H9 (cell line): ENCODE results near the gene AP2A2. TPM values are rescaled to one million over a fixed set of nuclear protein-coding genes. Genes with fewer than 3 reads are reported as not detected.

ENCODE experiments used
- DNase-seq: peaks from one replicate; pipeline ENCODE4 v3.0.0-alpha.2; 2017
- H2AFZ ChIP-seq: one replicate; pipeline ENCODE4 v1.6.1; 2013; ENCODE audit warnings: mild to moderate bottlenecking, low read length, control low read depth, moderate library complexity
- H2AK5ac ChIP-seq: 2 replicates; pipeline ENCODE4 v1.6.1; 2013; ENCODE audit warnings: low read length, control low read depth, mixed read lengths; ENCODE audit not compliant: insufficient read length
- H2BK120ac ChIP-seq: one replicate; pipeline ENCODE4 v1.6.1; 2013; ENCODE audit warnings: low read depth, mild to moderate bottlenecking, low read length, control low read depth, inconsistent platforms; ENCODE audit not compliant: poor library complexity, severe bottlenecking
- H2BK12ac ChIP-seq: 2 replicates; pipeline ENCODE4 v1.6.1; 2013; ENCODE audit warnings: low read length, control low read depth, mixed read lengths, low read depth; ENCODE audit not compliant: insufficient read length
- H2BK15ac ChIP-seq: 2 replicates; pipeline ENCODE4 v1.6.1; 2013; ENCODE audit warnings: low read depth, low read length, control low read depth
- H2BK20ac ChIP-seq: one replicate; pipeline ENCODE4 v1.6.1; 2013; ENCODE audit warnings: low read depth, mild to moderate bottlenecking, low read length, control low read depth, inconsistent platforms; ENCODE audit not compliant: poor library complexity, severe bottlenecking
- H2BK5ac ChIP-seq: 2 replicates; pipeline ENCODE4 v1.6.1; 2013; ENCODE audit warnings: low read length, control low read depth, mixed read lengths; ENCODE audit not compliant: insufficient read length
- H3K14ac ChIP-seq: 2 replicates; pipeline ENCODE4 v1.6.1; 2013; ENCODE audit warnings: low read length, control low read depth; ENCODE audit not compliant: insufficient read depth
- H3K18ac ChIP-seq: 2 replicates; pipeline ENCODE4 v1.6.1; 2013; ENCODE audit warnings: low read depth, mild to moderate bottlenecking, mixed read lengths, low read length, control low read depth; ENCODE audit not compliant: insufficient read length
- H3K23ac ChIP-seq: 2 replicates; pipeline ENCODE4 v1.6.1; 2013; ENCODE audit warnings: low read length, control low read depth, mixed read lengths, low read depth; ENCODE audit not compliant: insufficient read length
- H3K23me2 ChIP-seq: 2 replicates; pipeline ENCODE4 v1.6.1; 2013; ENCODE audit warnings: low read depth, mild to moderate bottlenecking, mixed read lengths, low read length, control low read depth; ENCODE audit not compliant: insufficient read length, poor library complexity, severe bottlenecking
- H3K27ac ChIP-seq: 2 replicates; pipeline ENCODE4 v1.5.1; 2013; ENCODE audit warnings: low read length, control low read depth, mixed read lengths, low read depth; ENCODE audit not compliant: insufficient read length
- H3K27me3 ChIP-seq: 2 replicates; pipeline ENCODE4 v1.6.1; 2013; ENCODE audit warnings: low read length, control low read depth, inconsistent platforms; ENCODE audit not compliant: insufficient read depth
- H3K4ac ChIP-seq: 2 replicates; pipeline ENCODE4 v1.6.1; 2013; ENCODE audit warnings: low read depth, mild to moderate bottlenecking, control low read depth, inconsistent platforms, low read length, moderate library complexity
- H3K4me1 ChIP-seq: 2 replicates; pipeline ENCODE4 v1.6.1; 2013; ENCODE audit warnings: low read length, control low read depth, inconsistent platforms; ENCODE audit not compliant: insufficient read depth
- H3K4me2 ChIP-seq: 2 replicates; pipeline ENCODE4 v1.6.1; 2013; ENCODE audit warnings: low read length, control low read depth, mixed read lengths; ENCODE audit not compliant: insufficient read length, insufficient read depth
- H3K56ac ChIP-seq: 2 replicates; pipeline ENCODE4 v1.6.1; 2013; ENCODE audit warnings: low read depth, mild to moderate bottlenecking, mixed read lengths, low read length, control low read depth; ENCODE audit not compliant: insufficient read length
- H3K79me1 ChIP-seq: 2 replicates; pipeline ENCODE4 v1.6.1; 2013; ENCODE audit warnings: low read depth, mild to moderate bottlenecking, moderate library complexity, low read length, control low read depth, inconsistent platforms; ENCODE audit not compliant: insufficient read depth, poor library complexity, severe bottlenecking
- H3K79me2 ChIP-seq: 2 replicates; pipeline ENCODE4 v1.6.1; 2013; ENCODE audit warnings: low read length, control low read depth, inconsistent platforms; ENCODE audit not compliant: insufficient read depth
- H3K9ac ChIP-seq: 2 replicates; pipeline ENCODE4 v1.6.1; 2013; ENCODE audit warnings: low read length, control low read depth, mixed read lengths; ENCODE audit not compliant: insufficient read length; ENCODE audit errors: extremely low read depth
- H3K9me3 ChIP-seq: one replicate; pipeline ENCODE4 v1.6.1; 2013; ENCODE audit warnings: low read depth, low read length, inconsistent platforms; ENCODE audit not compliant: control insufficient read depth
- H3T11ph ChIP-seq: one replicate; pipeline ENCODE4 v1.6.1; 2013; ENCODE audit warnings: mild to moderate bottlenecking, low read length, control low read depth, inconsistent platforms
- H4K20me1 ChIP-seq: one replicate; pipeline ENCODE4 v1.6.1; 2013; ENCODE audit not compliant: control insufficient read depth, insufficient read length, insufficient read depth
- H4K5ac ChIP-seq: 2 replicates; pipeline ENCODE4 v1.6.1; 2013; ENCODE audit warnings: low read depth, mild to moderate bottlenecking, mixed read lengths, low read length, control low read depth; ENCODE audit not compliant: insufficient read length
- H4K8ac ChIP-seq: replicated peaks from 2 replicates; pipeline ENCODE4 v1.6.1; 2013; ENCODE audit warnings: low read length, control low read depth, mixed read lengths, low read depth; ENCODE audit not compliant: insufficient read length
- H4K91ac ChIP-seq: 2 replicates; pipeline ENCODE4 v1.6.1; 2013; ENCODE audit warnings: low read depth, mild to moderate bottlenecking, moderate library complexity, mixed read lengths, low read length, control low read depth; ENCODE audit not compliant: insufficient read length
- H3K27ac Mint-ChIP-seq, 3 experiments: 2 replicates in 2 of 3; 3 replicates in 1 of 3; pipeline ENCODE4 v1.8.0; 2020 to 2021; ENCODE audit warnings: mixed read lengths in 3 of 3, mild to moderate bottlenecking in 1 of 3, moderate library complexity in 1 of 3
- H3K27me3 Mint-ChIP-seq: 2 replicates; pipeline ENCODE4 v1.8.0; 2021; ENCODE audit warnings: low read depth, mild to moderate bottlenecking, moderate library complexity, mixed read lengths
- H3K36me3 Mint-ChIP-seq, 3 experiments: 2 replicates in 2 of 3; 3 replicates in 1 of 3; pipeline ENCODE4 v1.8.0; 2020 to 2021; ENCODE audit warnings: low read depth in 3 of 3, mixed read lengths in 3 of 3; ENCODE audit not compliant: insufficient read depth in 1 of 3
- H3K4me1 Mint-ChIP-seq, 2 experiments: 2 replicates each; pipeline ENCODE4 v1.8.0; 2020; ENCODE audit warnings: mixed read lengths in 2 of 2
- H3K4me3 Mint-ChIP-seq, 2 experiments: 2 replicates in 1 of 2; 3 replicates in 1 of 2; pipeline ENCODE4 v1.8.0; 2020 to 2021; ENCODE audit warnings: mild to moderate bottlenecking in 2 of 2, mixed read lengths in 2 of 2, moderate library complexity in 1 of 2
- H3K9me3 Mint-ChIP-seq, 2 experiments: 2 replicates in 1 of 2; 3 replicates in 1 of 2; pipeline ENCODE4 v1.8.0; 2020; ENCODE audit warnings: mild to moderate bottlenecking in 2 of 2, mixed read lengths in 2 of 2, moderate library complexity in 1 of 2
- CTCF ChIP-seq: fragments of 200-600 bp; sonication (generic); conservative IDR thresholded peaks from 3 replicates; pipeline ENCODE4 v1.8.0; 2021; ENCODE audit warnings: antibody characterized with exemption, mild to moderate bottlenecking
- WGBS: extraction: QIAGEN DNeasy Blood & Tissue Kit; methylation state at CpG from one replicate; pipeline ENCODE4 v1.1.7; 2013; ENCODE audit warnings: missing lambda C conversion rate, low lambda C conversion rate, mixed read lengths; ENCODE audit not compliant: insufficient read length; ENCODE audit errors: extremely low coverage; 5-methylcytosine and 5-hydroxymethylcytosine counted together
- total RNA-seq: library from RNA; stranded (reverse); gene quantifications from 2 replicates; pipeline ENCODE4 v1.2.1, GENCODE V29; 2021

The AP2A2 gene
- total RNA-seq, 1 experiment from 2014 or later: 53.7 TPM

GRCh38 chr11:921921-922678, 3.6 kb upstream of the AP2A2 start:
- H3T11ph ChIP-seq: no peak overlapping the region
- no peak for DNase-seq
- no peak overlapping the region for H2BK12ac ChIP-seq
- H3K79me2 ChIP-seq: peaks cover 4% of the 10 kb centered on the region; the same call in 1 of the 2 replicates
- Mint-ChIP-seq H3K4me3 (no peak overlapping the region), H3K4me1 (peaks cover 11 to 14% of the 10 kb centered on the region in 2 experiments), H3K9me3 (no peaks in the 10 kb centered on the region), H3K27ac (peak overlapping the region in 2 of 3 experiments; percentile 75 to 87; a peak in 3 of 7 replicates), H3K27me3 (peaks cover 2% of the 10 kb centered on the region; the same call in 1 of the 2 replicates), H3K36me3 (peaks cover 2 to 4% (median 3%) of the 10 kb centered on the region in 3 experiments; a peak in 5 of 7 replicates)
- no peak overlapping the region for H3K56ac ChIP-seq
- TF ChIP-seq CTCF: no peak
- WGBS: no CpG with 5 or more reads among the region's 15 CpGs
- no peak overlapping the region for H3K23ac ChIP-seq
- H4K20me1 ChIP-seq: no peaks in the 10 kb centered on the region
- no peak overlapping the region for H3K14ac ChIP-seq
- H2BK5ac ChIP-seq: no peak overlapping the region
- no peak overlapping the region for H3K27ac ChIP-seq
- no peaks in the 10 kb centered on the region for H3K79me1 ChIP-seq
- no peak overlapping the region for H2BK120ac ChIP-seq
- H3K4me1 ChIP-seq: no peaks in the 10 kb centered on the region
- H3K23me2 ChIP-seq: peaks cover 7% of the 10 kb centered on the region
- no peak overlapping the region for H4K8ac ChIP-seq
- H4K5ac ChIP-seq: no peak overlapping the region
- H2BK20ac ChIP-seq: no peak overlapping the region
- H3K9me3 ChIP-seq: no peaks in the 10 kb centered on the region
- no peak overlapping the region for H3K4me2 ChIP-seq
- no peak overlapping the region for H3K18ac ChIP-seq
- no peak overlapping the region for H2AK5ac ChIP-seq
- no peak overlapping the region for H4K91ac ChIP-seq
- H3K27me3 ChIP-seq: no peaks in the 10 kb centered on the region
- H3K4ac ChIP-seq: no peak overlapping the region
- H2BK15ac ChIP-seq: no peak overlapping the region
- no peak overlapping the region for H2AFZ ChIP-seq
- H3K9ac ChIP-seq: no peak overlapping the region
